CD4-positive, alpha-beta T cell treated with Interleukin-17A for 1 hour (primary cell): ENCODE results near the gene PLEKHM3.
"Not testable (repeated sequence)": the region's sequence is repeated elsewhere in the genome, so short reads cannot be mapped to it uniquely, and the experiment has no call there.

ENCODE experiments used
- DNase-seq: peaks from one replicate; pipeline ENCODE4 v3.0.0-alpha.2; 2020

PLEKHM3 gene

DNA sequence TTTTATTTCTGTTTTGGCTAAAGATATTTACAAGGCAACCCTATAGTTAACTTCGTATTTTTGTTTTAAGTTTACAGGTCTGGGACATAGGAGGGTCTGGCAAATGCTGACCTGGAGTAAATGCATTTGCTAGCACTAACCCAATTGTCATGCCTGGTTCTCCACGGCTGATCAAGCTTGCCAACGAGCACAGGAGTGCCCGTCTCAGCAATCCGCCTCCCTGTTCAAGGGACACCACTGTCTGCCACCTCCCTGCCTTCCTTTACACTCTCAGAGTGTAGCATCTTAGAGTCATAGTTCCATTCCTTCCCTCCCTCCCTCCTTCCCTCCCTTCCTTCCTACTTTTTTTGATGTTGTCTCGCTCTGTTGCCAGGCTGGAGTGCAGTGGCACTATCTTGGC lies 104.6 kb downstream of the PLEKHM3 start:
- DNase-seq: no peak

DNA sequence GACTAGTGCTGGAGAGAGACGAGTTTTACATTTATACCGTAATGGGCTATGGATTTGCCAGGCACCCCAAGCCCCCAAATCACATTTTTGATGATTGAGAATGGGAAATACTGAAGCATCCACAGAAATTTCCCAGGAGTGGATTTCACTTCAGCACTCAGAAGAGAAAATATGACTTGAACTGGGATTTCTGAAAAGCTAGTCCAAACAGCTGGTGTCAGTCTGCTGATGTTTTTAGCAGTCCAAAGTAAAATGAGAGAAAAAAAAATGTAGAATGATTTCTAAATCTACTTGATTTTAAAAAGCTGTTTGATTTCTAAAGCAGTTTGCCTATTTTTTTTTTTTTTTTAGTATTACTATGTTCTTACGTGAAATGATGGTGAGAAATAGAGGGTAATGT lies 105.0 kb downstream of the PLEKHM3 start:
- no peak for DNase-seq

GRCh38 chr2:207919164-207919919 lies 106.0 kb downstream of the PLEKHM3 start:
- no peak for DNase-seq

DNA sequence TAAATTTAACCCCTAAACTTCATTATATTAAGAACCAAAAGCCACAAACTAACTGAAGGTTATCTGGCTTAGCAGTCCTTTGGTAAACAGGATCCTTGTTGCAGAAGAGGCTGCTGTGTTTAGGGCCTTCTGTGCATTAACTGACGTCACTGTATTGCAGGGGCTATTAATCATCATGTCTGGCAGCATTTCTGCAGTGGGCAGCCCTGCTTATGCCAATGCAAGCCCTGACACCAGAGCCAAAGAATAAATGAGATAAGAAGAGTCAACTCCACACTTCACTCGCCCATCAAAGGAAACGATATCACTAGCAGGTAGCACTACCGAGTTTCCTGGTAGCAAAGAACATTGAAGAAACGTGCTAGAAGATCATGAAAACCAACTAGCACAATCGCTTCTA lies 110.6 kb downstream of the PLEKHM3 start:
- no peak for DNase-seq

DNA sequence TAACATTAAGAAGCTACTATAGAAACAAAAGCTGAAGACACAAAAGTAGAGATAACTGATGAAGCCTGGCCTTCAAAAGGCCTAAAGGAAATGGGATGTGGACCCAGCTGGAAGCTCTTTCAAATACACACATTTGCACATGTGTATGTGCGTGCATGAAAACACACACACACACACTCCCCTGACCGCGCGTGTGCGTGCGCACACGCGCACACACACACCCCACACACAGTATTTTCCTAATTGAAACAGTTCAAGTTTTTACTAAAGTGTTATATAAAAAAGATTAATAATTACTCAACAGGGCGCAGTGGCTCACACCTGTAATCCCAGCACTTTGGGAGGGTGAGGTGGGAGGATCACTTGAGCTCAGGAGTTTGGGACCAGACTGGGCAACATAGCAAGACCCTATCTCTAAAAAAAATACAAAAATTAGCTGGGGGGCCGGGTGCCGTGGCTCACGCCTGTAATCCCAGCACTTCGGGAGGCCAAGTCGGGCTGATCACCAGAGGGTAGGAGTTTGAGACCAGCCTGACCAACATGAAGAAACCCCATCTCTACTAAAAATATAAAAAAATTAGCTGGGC lies 111.5 kb downstream of the PLEKHM3 start:
- DNase-seq: no peak

DNA sequence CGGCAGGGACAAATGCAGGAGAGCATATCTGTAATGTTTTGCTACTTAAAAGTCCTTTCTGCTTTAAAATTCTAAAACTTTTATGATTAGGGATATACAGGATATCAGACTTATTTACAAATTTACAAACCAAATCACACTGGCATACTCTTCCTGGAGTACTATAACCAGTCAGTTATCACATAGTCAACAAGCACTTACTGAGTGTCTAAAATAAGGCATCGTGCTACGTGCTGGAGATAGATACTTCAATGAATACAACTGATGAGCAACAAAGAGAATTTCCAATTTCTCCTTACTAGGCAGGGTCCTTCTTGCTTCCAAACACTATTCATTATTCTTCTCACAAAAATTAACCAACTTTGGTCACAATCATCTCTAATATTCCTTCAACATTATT lies 113.5 kb downstream of the PLEKHM3 start:
- DNase-seq: no peak

DNA sequence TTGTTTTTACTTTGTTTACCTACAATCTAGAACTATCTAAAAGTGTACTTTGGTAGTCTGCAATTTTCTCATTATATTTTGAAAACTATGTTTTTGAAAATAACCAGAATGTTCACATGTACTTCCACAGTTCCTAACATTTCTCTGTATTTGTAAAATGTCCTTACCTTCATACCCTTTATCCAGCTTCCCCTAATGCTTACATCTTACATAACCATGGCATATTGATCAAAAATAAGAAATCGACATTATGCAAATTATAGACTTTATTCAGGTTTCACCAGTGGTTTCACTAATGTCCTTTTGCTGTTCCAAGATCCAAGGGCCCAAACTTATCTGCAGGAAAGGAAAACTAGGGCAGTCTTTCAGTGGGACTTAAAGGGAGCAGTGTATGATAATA lies 114.1 kb downstream of the PLEKHM3 start:
- no peak for DNase-seq

- DNase-seq: not testable (repeated sequence)
Observed at GRCh38 chr2:207906495-207906894, 118.8 kb downstream of the PLEKHM3 start.

- no peak for DNase-seq
Observed at GRCh38 chr2:207905546-207905945, 119.8 kb downstream of the PLEKHM3 start.

GRCh38 chr2:207903236-207903635 lies 122.1 kb downstream of the PLEKHM3 start:
- DNase-seq: no peak

- DNase-seq: no peak
Observed at GRCh38 chr2:207902821-207903220, 122.5 kb downstream of the PLEKHM3 start.

GRCh38 chr2:207901829-207902228 lies 123.5 kb downstream of the PLEKHM3 start:
- DNase-seq: no peak

DNA sequence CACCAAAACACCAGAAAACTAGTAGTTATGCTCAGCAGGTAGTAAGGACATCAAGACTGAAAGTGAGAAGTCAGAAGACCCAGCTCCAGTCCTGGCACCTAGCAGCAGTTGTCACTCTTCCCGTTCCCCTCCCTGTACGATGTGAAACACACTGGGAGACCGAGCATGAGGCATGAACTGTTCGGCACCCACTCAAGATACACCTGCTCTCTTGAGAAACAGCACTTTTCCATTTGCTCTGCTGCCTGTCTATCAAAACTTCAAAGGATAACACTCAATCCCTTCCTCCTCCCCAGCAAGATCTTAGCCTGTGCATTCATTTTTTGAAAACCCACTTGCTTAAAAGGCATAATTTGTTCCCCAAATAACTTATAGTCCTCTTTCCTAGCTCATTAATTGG lies 123.9 kb downstream of the PLEKHM3 start:
- no peak for DNase-seq

DNA sequence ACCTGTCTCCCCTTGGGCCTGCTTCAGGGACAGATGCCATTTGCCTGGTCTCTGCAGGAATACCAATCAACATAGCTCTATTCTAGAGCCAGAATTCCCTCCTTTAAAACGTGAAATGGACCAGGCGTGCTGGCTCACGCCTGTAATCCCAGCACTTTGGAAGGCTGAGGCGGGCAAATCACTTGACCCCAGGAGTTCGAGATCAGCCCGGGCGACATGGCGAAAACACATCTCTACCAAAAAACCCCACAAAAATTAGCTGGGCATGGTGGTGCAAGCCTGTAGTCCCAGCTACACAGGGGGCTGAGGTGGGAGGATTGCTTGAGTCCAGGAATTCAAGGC lies 127.0 kb downstream of the PLEKHM3 start:
- DNase-seq: no peak

DNA sequence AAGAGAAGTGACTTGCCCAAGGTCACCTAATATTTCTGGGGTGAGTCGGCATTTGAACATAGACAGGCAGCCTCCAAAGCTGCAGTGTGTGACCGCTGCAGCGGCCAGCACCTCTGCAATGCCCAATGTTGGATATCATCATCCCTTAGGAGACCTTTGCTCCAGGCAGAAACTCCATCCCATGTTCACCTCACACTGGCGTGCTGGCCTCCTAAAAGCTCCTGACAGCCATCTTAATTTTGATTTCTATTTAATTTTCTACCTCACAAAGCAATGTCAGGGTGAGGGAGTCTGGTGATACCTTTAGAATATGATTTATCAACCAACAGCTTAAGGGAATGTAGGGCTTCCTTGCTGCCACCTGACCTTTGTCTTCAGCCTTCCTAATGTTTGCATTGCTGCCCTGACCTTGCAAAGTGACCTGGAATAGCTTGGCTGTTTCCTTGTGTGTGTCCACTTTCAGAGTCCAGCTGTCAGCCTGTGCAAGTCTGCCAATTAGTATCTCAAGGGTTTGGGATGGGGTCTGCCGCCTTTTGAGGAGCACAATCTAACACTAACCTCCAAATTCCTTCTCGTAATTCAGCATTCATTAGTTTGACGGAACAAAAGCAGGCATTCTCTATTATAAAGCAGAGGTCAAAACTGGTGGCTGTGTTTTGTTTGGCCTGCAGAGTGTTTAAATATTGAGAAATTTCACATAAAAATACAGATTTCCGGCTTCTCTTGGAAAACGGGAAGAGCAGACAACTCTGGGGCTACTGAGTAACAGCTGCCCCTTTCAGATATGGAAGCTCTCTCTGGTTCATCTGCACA lies 127.6 kb downstream of the PLEKHM3 start:
- DNase-seq: no peak

- DNase-seq: no peak
Observed at GRCh38 chr2:207896525-207897285, 128.6 kb downstream of the PLEKHM3 start.

DNA sequence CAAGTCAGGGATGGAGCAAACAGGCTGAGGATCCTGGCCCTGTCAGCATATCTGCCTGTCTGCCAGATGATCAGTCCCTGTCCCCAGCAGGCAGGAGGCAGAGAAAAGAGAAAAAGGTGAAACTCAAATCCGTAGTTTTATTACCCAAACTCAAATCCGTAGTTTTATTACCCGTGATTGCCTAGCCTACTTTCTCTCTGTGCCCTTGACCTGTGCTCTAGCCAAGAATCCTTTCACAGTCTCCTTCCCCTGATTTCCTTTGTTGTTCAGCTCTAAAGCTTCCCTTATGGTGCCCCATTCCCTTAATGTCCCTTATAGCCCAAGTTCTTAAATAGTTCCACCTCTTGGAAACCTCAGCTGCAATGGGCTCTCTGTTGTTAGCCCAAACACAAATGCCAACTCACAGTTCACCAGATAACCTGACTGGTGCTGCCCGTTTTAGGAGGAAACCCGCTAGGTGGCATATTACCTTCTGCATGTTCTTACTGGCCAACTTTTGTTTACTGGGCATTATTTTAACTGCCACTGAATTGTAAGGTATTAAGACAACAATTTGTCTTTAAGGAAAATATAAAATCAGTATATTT lies 130.0 kb downstream of the PLEKHM3 start:
- DNase-seq: no peak

DNA sequence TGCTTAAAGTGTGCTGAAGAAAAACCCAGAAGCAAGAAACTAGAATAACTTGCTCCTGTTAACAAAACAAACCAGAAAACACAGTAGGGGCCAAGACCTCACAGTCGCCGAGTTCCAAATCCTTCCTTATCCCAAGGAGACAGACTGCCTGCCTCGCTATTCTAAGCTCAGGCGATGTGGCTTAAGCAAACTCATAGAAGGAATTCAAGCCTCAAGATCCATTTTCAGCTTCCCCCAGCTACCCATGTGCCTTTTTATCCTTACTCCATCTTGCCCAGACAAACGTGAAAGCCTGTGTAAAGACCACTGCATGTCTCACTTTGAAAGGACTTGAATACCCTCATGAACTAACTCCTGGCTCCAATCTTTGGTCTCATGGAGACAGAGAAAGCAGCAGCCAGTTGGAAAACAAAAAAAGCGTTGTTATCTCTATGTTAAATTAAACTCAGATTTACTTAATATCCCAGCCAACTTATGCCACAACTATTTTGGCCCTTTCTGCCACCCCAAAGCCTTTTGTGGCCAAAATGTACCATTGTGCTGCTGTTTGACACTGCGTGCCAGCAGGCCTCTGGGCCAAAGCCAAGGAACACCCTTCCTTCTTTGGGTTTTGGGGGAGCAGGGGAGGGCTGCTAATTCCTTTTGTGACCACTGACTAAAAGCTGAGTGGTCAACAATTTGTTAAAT lies 132.5 kb downstream of the PLEKHM3 start:
- DNase-seq: no peak

DNA sequence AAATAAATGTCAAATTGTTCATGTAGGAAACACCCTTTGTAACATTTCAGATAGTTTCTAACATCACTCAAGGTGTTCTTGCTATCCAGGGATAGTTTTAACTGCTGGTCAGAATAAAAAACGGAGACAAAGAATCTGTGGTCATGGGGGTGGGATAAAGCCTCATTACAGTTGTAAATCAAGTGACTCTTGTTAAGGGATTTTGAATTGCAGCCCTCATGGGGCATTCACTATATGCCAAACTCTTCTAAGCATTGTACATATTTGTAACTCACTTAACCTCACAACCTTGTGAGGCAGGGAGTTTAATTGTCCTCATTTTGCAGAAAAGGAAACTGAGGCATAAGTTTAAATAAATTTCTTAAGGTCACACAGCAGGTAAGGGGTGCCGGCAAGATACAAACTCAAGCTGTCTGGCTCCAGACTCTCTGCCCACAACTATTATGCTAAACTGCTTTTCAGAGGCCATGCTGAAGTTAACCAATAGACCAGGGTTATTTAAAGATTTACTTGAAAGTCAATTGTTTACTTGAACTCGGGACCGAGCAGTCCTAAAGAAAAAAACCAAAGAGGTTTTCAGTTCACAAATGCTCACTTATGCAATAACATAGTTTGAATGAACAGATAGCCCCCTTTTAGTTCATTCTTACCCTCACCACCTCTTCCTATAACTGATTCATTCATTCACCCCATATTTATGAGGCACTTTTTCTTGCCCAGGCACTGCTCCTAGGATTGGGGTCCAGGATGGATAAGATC lies 134.1 kb downstream of the PLEKHM3 start:
- DNase-seq: no peak

GRCh38 chr2:207887500-207887899 lies 137.8 kb downstream of the PLEKHM3 start:
- DNase-seq: no peak

GRCh38 chr2:207885010-207885409 lies 140.3 kb downstream of the PLEKHM3 start:
- DNase-seq: no peak

GRCh38 chr2:207884127-207884526 lies 141.2 kb downstream of the PLEKHM3 start:
- DNase-seq: no peak
